CD4-positive, alpha-beta T cell treated with Interleukin-4 for 1 hour (primary cell): ENCODE measurements around the gene FAM3D.

Experiments used
- DNase-seq, 2 donors: peaks; one replicate each; pipeline ENCODE4 v3.0.0-alpha.2; 2020 to 2022

The FAM3D gene

DNA sequence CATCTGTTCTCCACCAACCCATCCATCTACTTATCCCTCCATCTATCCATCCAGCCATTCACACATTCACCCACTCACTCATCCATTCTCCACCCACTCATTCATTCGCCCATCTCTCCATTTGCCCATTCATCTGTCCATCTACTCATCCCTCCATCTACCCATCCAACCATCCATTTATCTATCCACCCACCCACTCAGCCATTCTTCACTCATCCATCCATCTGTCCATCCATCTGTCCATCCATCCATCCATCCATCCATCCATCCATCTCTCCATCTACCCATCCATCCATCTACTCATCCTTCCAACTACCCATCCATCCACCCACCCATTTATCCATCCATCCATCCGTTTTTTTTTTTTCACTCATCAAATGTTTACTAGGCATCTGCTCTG is 13.9 kb downstream of the FAM3D start:
- no peak for DNase-seq

DNA sequence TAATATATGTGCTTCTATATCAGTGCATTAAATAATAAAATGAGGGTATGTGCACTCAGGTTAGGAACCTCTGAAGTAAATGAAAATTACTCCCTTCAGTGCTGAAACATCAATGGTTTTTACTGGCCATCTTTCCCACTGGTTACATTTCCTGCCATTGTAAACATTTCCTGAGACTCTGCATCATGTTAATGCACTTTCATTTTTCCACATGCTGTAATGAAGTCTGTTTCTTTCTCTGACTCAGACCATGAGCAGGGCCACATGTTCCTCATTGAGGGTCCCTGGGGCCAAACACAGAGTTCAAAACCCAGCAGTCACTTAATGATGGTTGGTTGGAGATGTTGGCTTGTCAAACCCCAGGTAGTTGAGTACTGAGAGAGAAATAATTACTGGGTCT is 15.3 kb downstream of the FAM3D start:
- no peak for DNase-seq

DNA sequence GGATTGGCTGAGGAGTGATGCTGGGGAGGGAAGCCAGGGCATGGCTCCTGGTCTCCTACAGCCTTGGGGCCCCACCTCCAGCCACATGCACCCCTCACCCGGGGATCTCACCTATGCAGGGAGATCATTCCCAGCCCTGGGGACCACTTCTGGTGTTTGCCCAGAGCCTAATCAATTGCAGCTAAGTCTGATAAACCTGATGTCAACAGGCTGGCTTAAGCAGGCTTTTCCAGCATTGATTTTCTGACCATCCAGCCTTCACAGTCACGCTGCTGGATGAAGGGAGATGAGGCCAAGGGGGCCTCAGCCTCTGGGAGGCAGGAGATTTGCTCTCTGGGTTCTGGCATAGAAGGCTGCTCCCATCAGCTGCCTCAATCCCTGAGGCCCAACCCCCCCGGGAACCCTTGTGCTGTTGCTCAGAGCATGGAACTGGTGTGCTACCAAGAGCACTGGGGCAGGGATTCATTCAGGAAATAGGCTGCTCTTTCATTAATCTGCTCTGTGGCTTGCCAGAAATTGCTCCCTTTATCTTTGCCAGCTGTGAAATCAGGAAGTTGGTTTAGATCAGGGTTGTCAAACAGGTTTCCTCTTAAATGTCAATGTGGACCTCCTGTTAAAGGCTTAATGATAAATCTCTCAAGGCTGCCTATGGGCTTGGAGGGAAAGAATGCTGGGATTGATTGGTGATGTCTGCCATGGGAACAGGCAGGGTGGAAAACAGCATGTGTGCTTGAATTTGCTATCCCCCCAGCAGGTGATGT is 19.0 kb downstream of the FAM3D start:
- DNase-seq, result no peak

DNA sequence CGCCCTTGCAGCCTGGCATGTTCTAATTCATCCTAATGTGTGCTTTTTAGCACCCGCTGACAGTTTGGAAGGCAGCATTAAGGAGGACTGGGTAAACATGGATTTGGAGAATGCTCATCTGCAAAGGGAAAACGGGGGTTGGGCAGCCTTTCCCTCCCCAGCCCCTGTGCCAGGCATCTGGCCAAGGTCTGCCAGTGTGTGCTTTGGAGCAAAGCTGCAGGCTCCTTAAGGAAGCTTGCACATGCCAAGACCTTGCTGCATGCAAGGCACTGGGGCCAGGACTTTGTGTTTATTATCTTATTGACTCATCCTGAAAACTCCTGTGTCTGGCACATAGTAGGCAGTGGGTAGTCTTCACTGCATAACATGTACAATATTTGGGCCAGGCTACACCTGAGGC is 20.1 kb downstream of the FAM3D start:
- DNase-seq, result no peak

DNA sequence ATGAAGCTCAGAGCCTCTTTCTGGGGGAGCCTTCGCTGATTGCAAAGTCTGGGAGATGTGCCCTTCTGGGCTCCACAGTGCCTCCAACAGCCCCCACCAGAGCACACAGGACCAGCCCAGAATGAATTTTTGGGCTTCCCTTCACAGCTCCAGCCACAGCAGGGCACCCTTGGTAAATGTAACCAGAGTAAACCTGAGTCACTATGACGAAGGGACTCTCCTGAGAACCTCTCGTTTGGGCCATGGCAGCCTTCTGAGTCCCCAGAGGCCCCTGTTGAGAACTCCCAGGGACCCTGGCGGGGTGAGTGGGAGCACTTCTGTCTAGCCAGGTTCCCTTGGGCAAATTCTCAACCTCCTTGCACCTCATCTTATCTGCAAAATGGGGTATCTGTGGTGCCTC is 20.8 kb downstream of the FAM3D start:
- DNase-seq, result no peak

DNA sequence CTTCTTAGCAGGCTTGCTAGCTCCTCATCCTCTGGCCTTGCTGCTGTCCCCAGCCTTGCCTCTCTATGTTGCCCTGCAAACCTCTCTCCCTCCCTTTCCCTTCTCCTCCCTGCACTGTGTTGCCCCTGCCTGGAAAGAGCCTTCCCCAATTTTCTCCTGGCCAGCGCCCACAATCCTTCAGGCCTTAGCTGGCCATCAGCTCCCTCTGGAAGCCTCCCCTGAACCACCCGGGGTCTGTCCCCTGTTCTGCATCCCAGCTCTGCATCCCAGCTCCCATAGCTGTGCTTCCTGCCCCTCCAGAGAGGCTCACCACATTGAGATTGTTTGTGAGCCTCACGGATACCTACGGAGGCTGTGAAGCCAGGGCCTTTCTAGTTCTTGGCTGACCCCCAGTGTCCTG is 23.7 kb downstream of the FAM3D start:
- DNase-seq, result no peak

DNA sequence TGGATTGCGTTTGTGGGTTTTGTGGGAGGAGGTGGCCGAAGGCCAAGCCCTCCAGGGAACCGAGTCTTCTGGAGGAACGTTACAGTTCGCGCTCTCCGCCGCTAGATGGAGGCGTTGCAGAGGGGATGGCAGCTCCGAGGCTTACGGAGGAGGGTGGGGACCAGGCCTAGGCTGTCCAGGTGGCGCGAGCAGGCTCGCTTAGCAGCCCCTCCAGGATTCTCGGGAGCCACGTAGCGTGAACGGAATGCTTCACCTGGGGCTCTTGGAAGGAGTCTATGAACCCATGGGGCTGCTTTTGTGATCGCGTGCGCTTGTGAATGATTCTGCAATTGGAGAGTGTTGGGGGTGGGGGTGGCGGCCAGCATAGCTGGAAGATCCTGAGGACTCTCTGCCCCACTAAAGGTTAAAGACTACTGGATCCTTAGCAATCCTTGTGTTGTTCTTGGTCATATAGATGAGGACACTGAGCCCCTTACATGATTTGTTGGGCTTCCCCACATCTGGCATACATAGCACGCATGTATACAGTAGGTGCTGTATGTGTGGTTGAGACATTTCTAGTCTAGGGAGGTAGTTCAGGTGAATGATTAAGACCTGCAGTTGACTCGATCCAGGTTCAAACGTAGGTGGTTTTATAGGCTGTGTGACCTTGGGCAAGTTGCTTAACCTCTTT is 25.7 kb downstream of the FAM3D start:
- peak; percentile 36 to 52 for DNase-seq

DNA sequence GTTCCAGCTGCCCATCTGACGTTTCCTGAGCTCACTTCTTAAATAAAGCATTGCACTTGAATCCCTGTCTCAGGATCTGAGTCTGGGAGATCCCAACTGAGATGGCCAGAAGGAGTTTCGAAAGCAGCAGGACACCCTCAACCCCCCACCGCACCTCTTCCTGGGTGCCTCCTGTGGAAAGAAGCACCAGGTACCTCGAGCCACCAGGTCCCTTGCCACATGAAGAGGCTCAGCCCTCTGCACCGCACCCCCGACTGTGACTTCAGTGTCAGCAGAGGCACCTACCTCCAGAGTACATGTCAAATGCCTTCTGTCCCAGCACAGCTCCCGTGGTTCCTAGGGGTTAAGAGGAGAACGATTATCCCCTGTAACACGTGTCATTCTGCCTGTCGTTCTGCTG is 26.7 kb downstream of the FAM3D start:
- DNase-seq, result no peak

DNA sequence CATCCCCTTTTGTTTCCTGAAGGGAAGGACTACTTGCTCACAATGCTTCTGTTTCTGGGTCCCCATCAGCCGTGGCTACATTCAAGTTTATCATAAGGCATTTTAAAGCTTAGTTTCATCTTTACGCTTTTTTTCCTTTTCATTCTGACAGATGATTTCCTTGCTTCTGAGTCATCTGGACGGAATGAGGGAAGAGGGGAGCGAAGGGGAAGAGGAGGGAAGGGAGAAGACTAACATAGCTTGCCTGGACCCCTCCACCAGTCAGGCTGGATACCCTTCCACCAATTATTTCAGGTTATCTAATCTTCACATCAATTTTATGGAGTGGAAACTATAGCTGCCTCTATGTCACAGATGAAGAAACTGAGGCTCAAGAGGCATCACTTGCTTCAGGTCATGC is 27.6 kb downstream of the FAM3D start:
- no peak for DNase-seq

DNA sequence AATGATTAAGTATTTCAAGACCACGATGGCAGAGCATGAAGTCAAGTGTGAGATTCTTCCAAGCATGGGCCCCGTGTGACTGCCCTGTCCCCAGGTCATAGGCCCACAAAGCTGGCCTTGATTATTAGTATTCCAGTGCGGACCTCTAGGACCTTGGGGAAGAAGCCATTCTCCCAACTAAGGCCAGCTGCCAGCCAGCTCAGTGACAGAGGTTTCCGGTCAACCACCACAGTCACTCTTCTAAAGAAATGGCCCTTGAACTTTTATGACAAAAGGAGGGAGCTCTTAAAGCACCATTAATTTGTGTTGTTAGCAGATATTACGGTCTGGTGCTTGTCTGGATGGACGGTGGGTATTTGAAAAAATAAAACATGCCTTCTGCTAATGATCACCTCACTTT is 28.0 kb downstream of the FAM3D start:
- no peak for DNase-seq

DNA sequence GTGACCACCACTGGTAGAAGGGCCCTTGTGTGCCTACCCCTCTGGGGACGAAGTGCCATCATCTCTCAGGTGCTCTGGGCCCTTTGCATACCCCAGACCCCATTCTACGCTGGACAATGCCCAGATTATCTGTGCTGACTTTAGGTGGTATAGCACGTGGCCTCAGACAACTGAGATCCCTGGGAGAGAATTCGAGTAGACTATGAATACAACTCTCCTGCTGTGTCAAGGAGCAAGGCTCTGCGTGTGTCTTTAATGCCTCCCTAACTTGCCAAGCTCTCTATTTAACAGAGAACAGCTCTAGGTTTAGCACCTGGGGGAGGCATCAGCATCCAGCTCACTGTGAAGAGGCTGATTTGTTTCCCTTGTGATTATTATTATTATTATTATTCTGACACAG is 29.1 kb downstream of the FAM3D start:
- DNase-seq, result no peak

DNA sequence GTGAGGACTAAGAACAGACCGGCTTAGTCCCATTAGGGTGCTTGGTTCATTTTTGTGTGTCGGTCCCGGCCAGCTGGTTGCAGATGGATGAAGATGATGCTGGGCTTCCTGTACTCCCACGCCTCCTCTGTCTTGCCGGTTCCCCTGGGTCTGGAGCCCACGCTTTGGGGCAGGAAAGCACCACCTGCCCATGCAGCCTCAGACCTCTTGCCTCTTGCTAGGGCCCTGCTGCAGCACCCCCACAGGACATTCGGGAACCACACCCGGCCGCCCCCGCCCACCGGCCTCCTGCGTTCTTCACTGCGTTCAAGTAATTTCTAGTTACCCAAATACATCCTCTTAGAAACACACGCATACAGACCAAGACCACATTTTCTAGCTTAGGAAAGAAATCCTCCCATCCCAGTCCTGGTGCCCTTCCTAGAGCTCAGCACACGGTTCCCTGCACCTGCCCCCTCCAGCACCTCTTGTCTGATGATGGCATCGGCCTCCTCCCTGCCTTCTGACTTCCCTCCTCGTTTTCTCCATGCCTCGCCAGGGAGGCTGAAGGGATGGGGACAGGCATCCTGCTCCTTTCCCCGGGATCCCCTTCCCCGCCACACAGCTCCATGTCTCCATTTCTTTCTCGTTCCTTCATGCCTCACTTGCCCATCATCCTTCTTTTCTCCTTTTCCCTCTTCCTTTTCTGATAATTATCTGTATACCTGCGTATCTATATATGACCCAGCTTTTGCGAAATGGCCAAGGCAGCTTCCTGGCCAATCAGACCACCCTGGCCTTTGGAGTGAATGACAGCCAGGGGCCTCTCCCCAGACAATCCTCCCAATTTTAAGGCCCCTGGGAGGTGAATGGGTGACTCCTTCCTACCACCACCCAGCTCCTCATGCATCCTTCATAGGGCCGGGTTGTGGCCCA is 30.9 kb downstream of the FAM3D start:
- DNase-seq, result no peak

DNA sequence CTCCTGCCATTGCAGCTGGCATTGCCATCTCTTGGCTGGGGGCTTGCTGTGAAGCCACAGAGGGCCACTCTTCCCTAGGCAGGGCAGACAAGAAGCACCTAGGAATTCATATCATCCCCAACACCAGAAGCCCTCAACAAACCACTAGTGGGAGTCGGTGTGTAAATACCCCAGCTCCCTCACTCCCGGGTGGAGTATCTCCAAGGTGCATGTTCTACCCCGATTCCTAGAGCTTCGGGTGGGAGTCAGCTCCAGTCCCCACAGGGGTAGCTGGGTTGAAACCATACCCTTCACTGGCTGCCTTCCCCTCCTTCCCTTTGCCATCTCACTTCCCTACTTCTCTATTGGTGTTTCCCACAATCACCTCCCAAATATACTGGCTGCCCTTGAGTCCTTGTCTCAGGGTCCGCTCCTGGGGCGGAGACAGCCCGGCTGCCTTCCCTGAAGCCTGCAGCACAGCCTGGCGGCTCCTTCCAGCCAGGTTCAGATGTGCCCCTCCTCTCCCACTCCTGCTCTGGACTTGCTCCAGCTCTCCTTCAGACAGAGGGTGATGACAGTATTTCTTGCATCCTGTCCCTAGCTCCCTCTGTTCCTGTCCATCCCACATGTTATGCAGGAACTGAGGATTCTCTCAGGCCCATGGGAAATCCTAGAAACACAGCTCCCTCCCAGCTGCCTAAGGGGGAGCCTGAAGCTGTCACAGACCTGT is 33.3 kb downstream of the FAM3D start:
- DNase-seq, result no peak

DNA sequence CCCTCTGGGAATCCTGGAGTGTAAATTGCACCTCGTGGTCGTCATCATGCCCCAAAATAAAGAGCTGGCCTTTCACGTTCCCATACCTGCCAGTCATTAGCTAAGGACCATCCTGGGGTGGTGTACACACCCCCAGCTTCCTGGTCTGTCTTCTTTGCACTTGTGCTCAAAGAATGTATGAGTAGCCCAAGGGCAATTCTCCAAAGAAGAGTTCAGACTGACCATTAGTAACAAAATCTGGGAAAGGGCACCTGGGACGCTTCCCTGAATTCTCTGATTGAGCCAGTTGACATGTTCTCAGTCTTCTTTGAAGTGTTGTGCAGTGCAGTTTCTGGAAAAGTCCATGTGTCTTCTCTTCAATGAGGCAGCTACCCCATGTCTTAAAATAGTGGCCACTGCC is 34.8 kb downstream of the FAM3D start:
- DNase-seq, result no peak

DNA sequence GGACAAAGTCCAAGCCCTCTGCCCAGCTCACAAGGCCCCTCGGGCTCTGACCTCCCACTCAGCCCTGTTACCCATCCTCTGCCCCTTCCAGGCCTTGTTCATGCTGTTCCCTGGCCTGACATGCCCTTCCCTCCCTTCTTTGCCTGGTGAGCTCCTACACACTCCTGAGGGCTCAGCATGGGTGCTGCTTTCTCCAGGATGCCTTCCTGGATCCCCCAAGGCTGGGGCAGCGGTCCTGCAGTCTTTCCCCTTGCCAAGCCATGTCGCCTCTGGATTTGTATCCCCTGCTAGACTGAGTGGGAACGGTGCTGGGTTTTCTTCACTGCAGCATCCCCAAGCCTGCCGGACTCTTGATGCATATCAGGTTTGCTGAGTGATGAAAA is 35.9 kb downstream of the FAM3D start:
- DNase-seq, result no peak

DNA sequence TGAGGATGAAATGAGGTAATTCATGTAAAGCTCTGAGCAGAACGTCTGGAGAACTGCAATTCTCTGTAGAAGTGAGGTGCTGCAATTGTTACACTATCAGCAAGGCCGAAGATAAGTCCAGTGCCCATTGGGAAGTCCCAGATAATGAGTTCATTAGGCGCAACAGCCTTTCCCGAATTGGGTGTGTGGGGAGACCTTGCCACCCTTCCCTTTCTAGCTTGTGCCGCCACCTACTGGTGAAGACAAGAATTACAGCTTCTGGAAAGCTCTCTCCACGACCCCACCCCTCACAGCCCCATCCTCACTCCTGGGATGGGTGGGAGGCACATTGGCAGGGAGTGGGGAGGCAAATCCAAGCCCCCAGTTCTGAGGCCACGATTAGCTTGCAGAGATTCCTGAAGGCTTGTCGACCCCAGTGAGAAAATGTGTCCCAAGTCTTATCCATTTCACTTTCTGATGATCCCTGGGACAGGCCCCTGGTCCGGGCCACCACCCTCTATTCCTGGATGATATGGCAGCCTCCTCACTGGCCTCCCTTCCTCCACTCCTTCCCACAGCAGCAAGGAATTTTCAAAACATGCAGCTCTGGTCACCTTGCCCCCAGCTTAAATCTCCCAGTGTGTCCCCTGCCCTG is 36.4 kb downstream of the FAM3D start:
- peak; percentile 50 to 57 for DNase-seq

DNA sequence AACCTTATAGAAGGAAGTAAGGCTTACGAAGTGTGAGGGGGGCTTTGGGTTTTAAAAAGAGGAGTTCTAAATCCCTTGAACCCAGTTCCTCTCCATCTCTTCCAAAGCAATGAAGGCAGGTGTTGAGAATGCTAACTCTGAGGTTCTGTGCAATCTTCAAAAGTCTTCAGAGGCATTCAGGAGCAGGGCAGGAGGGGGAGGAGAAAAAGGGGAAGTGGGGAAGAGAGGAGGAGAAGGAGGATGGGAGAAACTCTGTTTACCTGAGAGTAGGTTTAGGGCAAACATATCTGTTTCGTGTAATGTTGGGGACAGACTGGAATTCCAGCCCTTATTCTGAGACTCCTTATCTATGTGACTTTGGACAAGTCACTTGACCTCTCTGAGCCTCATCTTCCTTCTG is 36.9 kb downstream of the FAM3D start:
- no peak for DNase-seq

DNA sequence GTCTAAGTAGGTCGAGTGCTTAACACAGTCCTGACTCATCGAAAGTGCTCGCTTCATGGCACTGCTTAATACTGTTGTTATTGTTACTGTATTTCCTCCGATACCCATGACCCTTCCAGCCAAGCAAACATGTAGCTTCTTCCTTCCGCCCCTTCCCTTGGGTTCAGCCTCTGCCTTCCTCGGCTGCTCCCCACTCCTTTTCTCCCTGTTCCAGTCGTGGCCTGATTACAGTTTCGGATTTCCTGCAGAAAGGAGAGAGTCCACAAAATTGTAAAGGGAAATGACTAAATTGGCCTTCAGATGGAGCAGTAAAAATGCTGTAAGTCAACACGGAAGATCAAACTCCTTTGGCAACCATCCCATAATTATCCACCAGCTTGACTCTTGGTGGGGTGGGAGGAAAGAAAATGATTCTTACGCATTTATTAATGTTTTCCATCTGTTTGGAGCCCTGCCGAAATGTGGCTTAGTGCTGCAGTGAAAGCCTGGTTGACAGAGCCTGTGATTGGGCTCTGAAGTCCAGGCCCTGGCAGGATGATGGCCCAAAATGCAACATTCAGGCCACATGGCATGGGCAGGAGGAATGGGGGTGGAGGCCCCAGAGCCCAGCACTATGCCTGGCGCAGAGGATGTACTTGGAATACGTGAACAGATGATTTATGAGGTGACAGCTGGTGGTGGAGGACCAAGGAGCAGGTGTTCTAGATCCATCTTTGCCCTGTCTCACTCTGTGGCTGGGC is 37.6 kb downstream of the FAM3D start:
- DNase-seq, result no peak

DNA sequence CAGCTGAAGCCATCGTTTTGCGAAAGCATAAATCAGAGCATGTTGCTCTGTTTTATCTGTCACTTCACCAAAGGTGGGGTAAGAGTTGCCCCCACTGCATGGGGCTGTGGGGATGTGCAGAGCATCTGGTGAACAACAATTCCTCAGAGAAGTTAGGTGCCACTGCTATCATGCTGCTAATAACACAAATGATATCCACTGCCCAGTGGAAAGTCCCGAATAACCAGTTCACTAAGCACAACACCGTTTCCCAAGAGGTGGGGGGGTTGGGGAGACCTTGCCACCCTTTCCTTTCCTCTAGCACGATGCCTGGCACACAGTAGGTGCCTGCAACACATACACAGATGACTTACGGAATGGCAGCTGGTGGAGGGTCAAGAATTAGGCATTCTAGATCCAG is 38.6 kb downstream of the FAM3D start:
- DNase-seq, result no peak

DNA sequence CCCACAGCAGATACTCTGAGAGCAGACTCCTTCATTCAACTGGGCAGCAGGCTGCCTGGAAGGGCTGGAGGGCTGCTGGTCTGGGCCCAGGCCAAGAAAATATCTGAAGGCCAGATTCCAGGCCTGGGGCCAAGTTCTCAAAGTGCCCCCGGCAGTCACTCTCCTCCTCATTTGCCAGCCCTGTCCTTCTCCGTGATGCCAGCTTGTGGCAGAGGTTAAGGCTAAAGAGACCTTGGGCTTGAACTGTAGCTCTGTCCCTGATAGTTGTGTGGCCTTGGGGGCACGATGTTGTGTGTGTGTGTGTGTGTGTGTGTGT is 39.0 kb downstream of the FAM3D start:
- no peak for DNase-seq

DNA sequence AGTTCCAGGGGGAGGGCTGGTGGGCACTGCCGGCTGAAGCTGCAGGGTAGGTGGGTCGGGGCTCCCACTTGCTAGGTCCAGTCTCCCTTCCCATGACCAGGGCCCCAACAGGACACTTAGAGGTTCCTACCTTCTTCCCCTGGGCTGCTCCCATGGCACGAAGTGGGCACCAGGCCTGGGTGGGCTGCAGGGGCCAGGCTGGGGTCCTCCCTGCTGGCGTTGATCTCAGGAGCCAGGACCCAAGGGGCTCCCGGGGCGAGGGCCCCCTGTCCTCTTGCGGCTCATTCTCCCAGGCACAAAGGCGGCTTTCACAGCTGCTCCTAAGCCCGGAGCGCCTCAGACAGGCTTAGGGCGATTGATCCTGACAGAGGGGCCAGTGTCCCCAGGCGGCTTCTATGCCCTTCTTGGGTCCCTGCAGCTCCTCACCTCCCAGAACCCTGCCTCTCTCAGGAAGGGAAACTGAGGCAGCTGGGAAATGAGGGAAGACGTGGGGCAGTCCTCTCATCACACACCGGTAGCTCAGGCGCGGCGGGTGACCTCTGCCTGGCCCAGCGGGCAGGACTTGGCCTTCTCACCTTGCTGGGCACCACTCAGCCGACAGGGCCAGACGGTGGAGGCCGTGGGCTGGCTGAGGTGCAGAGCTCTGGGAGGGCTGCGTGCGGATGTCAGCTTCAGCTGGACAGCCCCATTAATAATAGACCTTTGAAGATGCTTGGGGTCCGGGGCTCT is 39.6 kb downstream of the FAM3D start:
- no peak for DNase-seq
